H1 (cell line): ENCODE data around the gene RPS6KA4. TPM values are rescaled to one million over a fixed set of nuclear protein-coding genes. Genes with fewer than 3 reads are reported as not detected.
A peak's percentile ranks its signal among the peaks of the same experiment; 100 is the strongest.

Experiments
- CTCF ChIA-PET: fragments of 300-600 bp; sonication (Branson Sonifier 250); formaldehyde crosslinking; loops from one replicate; lab custom pipeline; 2021; ENCODE audit not compliant: partially characterized antibody; lab: Charles Lee
- POLR2A ChIA-PET: fragments of 300-600 bp; sonication (Branson Sonifier 250); formaldehyde crosslinking; loops from one replicate; lab custom pipeline; 2021; ENCODE audit warnings: inconsistent platforms; ENCODE audit not compliant: partially characterized antibody; lab: Charles Lee
- DNase-seq, 2 experiments: peaks; one replicate each; pipeline versions ENCODE4 v3.0.0 to v3.0.0-alpha.2; 2010 to 2022; ENCODE audit warnings: low spot score in 2 of 2, low read depth in 1 of 2, mixed read lengths in 1 of 2
- FAIRE-seq: peaks from 2 replicates; lab custom pipeline; 2011; peaks lifted over from hg19 to GRCh38; lab: Jason Lieb, UNC
- H2AFZ ChIP-seq: 2 replicates; pipeline ENCODE4 v1.8.1; 2012; ENCODE audit warnings: low read length, inconsistent platforms
- H2AK5ac ChIP-seq: 2 replicates; pipeline ENCODE4 v1.6.1; 2013; ENCODE audit warnings: low read depth, low read length
- H2BK120ac ChIP-seq: replicated peaks from 2 replicates; pipeline ENCODE3; 2013; ENCODE audit warnings: low read depth, low read length, inconsistent platforms
- H2BK12ac ChIP-seq: 2 replicates; pipeline ENCODE4 v1.6.1; 2013; ENCODE audit warnings: low read depth, low read length
- H2BK15ac ChIP-seq: 2 replicates; pipeline ENCODE4 v1.6.1; 2013; ENCODE audit warnings: low read length
- H2BK20ac ChIP-seq: 2 replicates; pipeline ENCODE4 v1.6.1; 2013; ENCODE audit warnings: low read length
- H2BK5ac ChIP-seq: 2 replicates; pipeline ENCODE4 v1.6.1; 2013; ENCODE audit warnings: low read depth, low read length
- H3K14ac ChIP-seq: 2 replicates; pipeline ENCODE4 v1.6.1; 2013; ENCODE audit warnings: inconsistent platforms; ENCODE audit not compliant: insufficient read length
- H3K18ac ChIP-seq: 2 replicates; pipeline ENCODE4 v1.6.1; 2013; ENCODE audit warnings: low read length; ENCODE audit errors: extremely low read depth
- H3K23ac ChIP-seq: 2 replicates; pipeline ENCODE4 v1.6.1; 2013; ENCODE audit warnings: inconsistent platforms; ENCODE audit not compliant: insufficient read length
- H3K23me2 ChIP-seq: 2 replicates; pipeline ENCODE4 v1.6.1; 2013; ENCODE audit warnings: low read depth, low read length
- H3K27ac ChIP-seq: 2 replicates; pipeline ENCODE4 v1.6.1; 2011; ENCODE audit warnings: low read depth, low read length, inconsistent platforms
- H3K27me3 ChIP-seq, 4 experiments: replicated peaks in 1 of 4; 1 replicate in 1 of 4; 2 replicates in 3 of 4; pipeline versions ENCODE4 v1.6.1 to v1.8.1; 2011 to 2013; ENCODE audit warnings: low read length in 3 of 4, mild to moderate bottlenecking in 3 of 4, inconsistent platforms in 2 of 4, mixed read lengths in 2 of 4, moderate library complexity in 1 of 4; ENCODE audit not compliant: control insufficient read depth in 3 of 4, insufficient read depth in 3 of 4; ENCODE audit errors: extremely low read depth in 1 of 4
- H3K36me3 ChIP-seq, 4 experiments: 2 replicates each; pipeline versions ENCODE4 v1.6.1 to v1.8.1; 2011 to 2013; ENCODE audit warnings: mild to moderate bottlenecking in 4 of 4, low read length in 3 of 4, moderate library complexity in 2 of 4, control low read depth in 1 of 4, inconsistent platforms in 1 of 4; ENCODE audit not compliant: insufficient read depth in 4 of 4, control insufficient read depth in 2 of 4
- H3K4ac ChIP-seq: replicated peaks from 2 replicates; pipeline ENCODE3; 2013; ENCODE audit warnings: low read length, low read depth, mixed read lengths, inconsistent platforms; ENCODE audit not compliant: insufficient read length
- H3K4me1 ChIP-seq, 4 experiments: replicated peaks in 1 of 4; 1 replicate in 1 of 4; 2 replicates in 3 of 4; pipeline versions ENCODE4 v1.6.1 to v1.8.1; 2011 to 2013; ENCODE audit warnings: low read length in 3 of 4, inconsistent platforms in 2 of 4, mixed read lengths in 1 of 4; ENCODE audit not compliant: insufficient read depth in 4 of 4, control insufficient read depth in 3 of 4
- H3K4me2 ChIP-seq, 2 experiments: 2 replicates each; pipeline versions ENCODE4 v1.6.1 to v1.8.1; 2011 to 2013; ENCODE audit warnings: low read depth in 2 of 2, low read length in 2 of 2, control low read depth in 1 of 2, inconsistent platforms in 1 of 2, mild to moderate bottlenecking in 1 of 2; ENCODE audit not compliant: insufficient read depth in 1 of 2
- H3K4me3 ChIP-seq, 4 experiments: fragments of 200-600, 300-600 bp in 1 of 4; sonication (generic), shearing (Covaris generic), sonication (Bioruptor Twin) in 1 of 4; 2 replicates each; pipeline versions ENCODE4 v1.5.1 to v1.8.1; 2011 to 2016; ENCODE audit warnings: low read length in 4 of 4, low read depth in 3 of 4, control low read depth in 2 of 4, inconsistent platforms in 2 of 4, mild to moderate bottlenecking in 2 of 4, mixed read lengths in 1 of 4, moderate library complexity in 1 of 4; ENCODE audit not compliant: insufficient read depth in 2 of 4; ENCODE audit errors: extremely low read depth in 1 of 4
- H3K56ac ChIP-seq: replicated peaks from 2 replicates; pipeline ENCODE3; 2013; ENCODE audit warnings: low read depth, mild to moderate bottlenecking, mixed read lengths, low read length, inconsistent platforms; ENCODE audit not compliant: insufficient read length
- H3K79me1 ChIP-seq: 2 replicates; pipeline ENCODE4 v1.6.1; 2013; ENCODE audit warnings: low read depth, low read length, control low read depth
- H3K79me2 ChIP-seq, 2 experiments: 2 replicates each; pipeline versions ENCODE4 v1.6.1 to v1.8.1; 2012 to 2013; ENCODE audit warnings: low read length in 2 of 2, mild to moderate bottlenecking in 2 of 2, inconsistent platforms in 1 of 2; ENCODE audit not compliant: insufficient read depth in 2 of 2, control insufficient read depth in 1 of 2
- H3K9ac ChIP-seq, 4 experiments: replicated peaks in 1 of 4; 1 replicate in 1 of 4; 2 replicates in 3 of 4; pipeline versions ENCODE4 v1.6.1 to v1.8.1; 2011 to 2013; ENCODE audit warnings: low read depth in 3 of 4, low read length in 3 of 4, control low read depth in 2 of 4, mild to moderate bottlenecking in 2 of 4, moderate library complexity in 2 of 4, inconsistent platforms in 1 of 4; ENCODE audit errors: extremely low read depth in 1 of 4
- H3K9me3 ChIP-seq, 2 experiments: 2 replicates each; pipeline versions ENCODE4 v1.6.1 to v1.8.1; 2012 to 2013; ENCODE audit warnings: mild to moderate bottlenecking in 2 of 2, moderate library complexity in 2 of 2, control low read depth in 1 of 2, inconsistent platforms in 1 of 2, low read depth in 1 of 2, low read length in 1 of 2, mixed read lengths in 1 of 2; ENCODE audit not compliant: insufficient read depth in 2 of 2
- H4K20me1 ChIP-seq, 2 experiments: replicated peaks in 1 of 2; 2 replicates each; pipeline versions ENCODE3 to v1.8.1; 2011 to 2013; ENCODE audit warnings: inconsistent platforms in 2 of 2, low read length in 2 of 2, mild to moderate bottlenecking in 1 of 2; ENCODE audit not compliant: insufficient read depth in 2 of 2, control insufficient read depth in 1 of 2
- H4K5ac ChIP-seq: 2 replicates; pipeline ENCODE4 v1.6.1; 2013; ENCODE audit warnings: low read length, low read depth, mixed read lengths, inconsistent platforms; ENCODE audit not compliant: insufficient read length
- H4K8ac ChIP-seq: 2 replicates; pipeline ENCODE4 v1.8.0; 2013; ENCODE audit warnings: mild to moderate bottlenecking, moderate library complexity, low read length, inconsistent platforms; ENCODE audit not compliant: insufficient read depth; ENCODE audit errors: extremely low read depth
- H4K91ac ChIP-seq: replicated peaks from 2 replicates; pipeline ENCODE3; 2013; ENCODE audit warnings: low read length, mixed read lengths, inconsistent platforms; ENCODE audit not compliant: insufficient read length
- HDAC6 ChIP-seq: IDR thresholded peaks from one replicate; pipeline ENCODE4 v1.7.1; 2012; ENCODE audit warnings: low read depth, mild to moderate bottlenecking, inconsistent platforms, low read length, moderate library complexity
- WGBS, 2 experiments: shearing (Covaris generic) in 1 of 2; methylation state at CpG; one replicate each; pipeline versions ENCODE4 v1.1.6 to v1.1.7; 2013 to 2015; ENCODE audit warnings: low lambda C conversion rate in 2 of 2, mixed read lengths in 2 of 2, inconsistent platforms in 1 of 2, low coverage in 1 of 2, missing lambda C conversion rate in 1 of 2; ENCODE audit not compliant: insufficient replicate concordance in 2 of 2, insufficient coverage in 1 of 2, insufficient read length in 1 of 2; ENCODE audit errors: extremely low coverage in 1 of 2, missing lambda C conversion rate in 1 of 2; 5-methylcytosine and 5-hydroxymethylcytosine counted together
- polyA plus RNA-seq, 7 experiments: library from polyadenylated mRNA; depleted of rRNA in 3 of 7; stranded (reverse) in 5 of 7; unstranded in 2 of 7; fragments of >200 nt in 5 of 7; fragments of 200-250 nt in 2 of 7; gene quantifications; 1 replicate in 5 of 7; 2 replicates in 1 of 7; 4 replicates in 1 of 7; pipeline versions ENCODE4 v1.2.1 to v1.2.3, GENCODE V29; 2011 to 2013; ENCODE audit warnings: missing spikeins in 2 of 7, mixed read lengths in 2 of 7
- total RNA-seq: library from RNA; stranded (reverse); fragmentation: NEBNext Ultra II Directional; extraction: Animal tissue kit (Norgen Biotek cat#: 25700); gene quantifications from 2 replicates; pipeline ENCODE4 v1.2.1, GENCODE V29; 2021

RPS6KA4 gene
- total and polyA plus RNA-seq, 2 of the 8 experiments (the other 6 are each of a cell fraction or from before 2014, with no cell fraction given) = 8.2 to 12.6 TPM

DNA sequence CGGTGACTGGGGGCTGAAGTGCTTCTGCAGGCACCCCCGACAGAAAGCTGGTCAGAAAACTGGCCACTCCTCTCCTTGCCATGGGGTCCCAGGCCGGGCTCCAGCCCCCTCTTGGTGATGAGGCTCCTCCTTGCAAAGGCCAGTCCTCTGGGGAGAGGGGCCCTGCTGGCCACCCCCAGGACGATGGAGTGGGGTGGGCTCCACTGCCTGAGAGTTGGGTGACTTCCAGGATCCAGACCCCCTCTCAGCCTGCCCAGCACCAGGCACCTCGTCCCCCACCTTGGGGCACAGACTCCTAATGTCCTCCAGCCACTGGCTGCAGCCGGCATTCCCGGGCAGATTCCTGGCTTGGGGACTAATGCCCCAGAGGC lies 441 bp upstream of the RPS6KA4 start:
- Histone ChIP-seq H3K4ac (peak overlapping the region; percentile 96), H3K27ac (no peak overlapping the region), H3K36me3 (peaks cover 0 to 9% (median 3%) of the 10 kb centered on the region in 4 experiments; a peak in 3 of 8 replicates), H3K9ac (peak overlapping the region in 1 of 4 experiments; percentile 2; a peak in 2 of 7 replicates), H2BK120ac (peak overlapping the region; percentile 27), H3K79me1 (no peaks in the 10 kb centered on the region; the same call in 1 of the 2 replicates), H3K79me2 (no peaks in the 10 kb centered on the region), H3K14ac (no peak overlapping the region), H3K23me2 (peaks cover 7% of the 10 kb centered on the region; the same call in 1 of the 2 replicates), H2AFZ (0 out of 2 replicates have a peak overlapping the region, but pooled peaks have one; percentile 61), H4K91ac (peak overlapping the region; percentile 87), H2BK5ac (no peak overlapping the region; the same call in 1 of the 2 replicates), H3K4me1 (peaks cover 0 to 39% (median 30%) of the 10 kb centered on the region in 4 experiments; a peak in 6 of 7 replicates), H3K4me3 (peak overlapping the region; percentile 39 to 83 (median 60); a peak in 7 of 8 replicates), H3K18ac (peak overlapping the region; percentile 60; the same call in 1 of the 2 replicates), H2AK5ac (peak overlapping the region; percentile 43; the same call in 1 of the 2 replicates), H3K23ac (no peak overlapping the region), H2BK20ac (peak overlapping the region; percentile 90; the same call in 1 of the 2 replicates), H4K20me1 (peaks cover 0 to 4% of the 10 kb centered on the region in 2 experiments), H3K27me3 (no peaks in the 10 kb centered on the region), H2BK15ac (peak overlapping the region; percentile 40; the same call in 1 of the 2 replicates), H3K4me2 (peak overlapping the region; percentile 76 to 87), H4K5ac (no peak overlapping the region), H3K9me3 (no peaks in the 10 kb centered on the region), H4K8ac (peak overlapping the region; percentile 54; the same call in 1 of the 2 replicates), H3K56ac (no peak overlapping the region), H2BK12ac (peak overlapping the region; percentile 50; the same call in 1 of the 2 replicates)
- ChIA-PET CTCF (interaction anchor here (0.5 to 37.6 kb wide), 7 partner anchors 9 to 391 kb away, joined by 3 to 614 read pairs (median 11); partner anchors contain the start of genes CATSPERZ, CCDC88B, ESRRA and PRDX5), POLR2A (interaction anchor here (1.1 to 3.6 kb wide), 9 partner anchors 10 to 174 kb away, joined by 3 to 14 read pairs (median 4); no protein-coding TSS in a partner anchor)
- whole genome bisulfite sequencing, 2 experiments = 43% methylated on average over 6 of the region's 7 CpGs; no CpG with 5 or more reads in 1 of the 2 experiments
- FAIRE-seq (no peak), DNase-seq (no peak)
- no peak for TF ChIP-seq HDAC6
